Colonic mucosa (tissue), 4 donors: ENCODE results near the gene AKT1S1. TPM values are rescaled to one million over a fixed set of nuclear protein-coding genes. Genes with fewer than 3 reads are reported as not detected.
A peak's percentile ranks its signal among the peaks of the same experiment; 100 is the strongest.

ENCODE experiments used
- DNase-seq: peaks from one replicate; pipeline ENCODE4 v3.0.0-alpha.2; 2020
- H3K27ac ChIP-seq: fragments of 200-600 bp; one replicate; pipeline ENCODE4 v1.8.0; 2021
- H3K27me3 ChIP-seq: fragments of 200-600 bp; one replicate; pipeline ENCODE4 v1.8.0; 2021
- H3K36me3 ChIP-seq: fragments of 200-600 bp; one replicate; pipeline ENCODE4 v1.8.0; 2021
- H3K4me1 ChIP-seq: fragments of 200-600 bp; one replicate; pipeline ENCODE4 v1.8.0; 2021; ENCODE audit warnings: mild to moderate bottlenecking
- H3K4me3 ChIP-seq: fragments of 200-600 bp; one replicate; pipeline ENCODE4 v1.8.0; 2021
- H3K9ac ChIP-seq, 2 donors: one replicate each; pipeline ENCODE4 v1.7.0; 2013; ENCODE audit warnings: control low read depth in 2 of 2, low read depth in 2 of 2, low read length in 2 of 2
- H3K9me3 ChIP-seq: fragments of 200-600 bp; one replicate; pipeline ENCODE4 v1.8.0; 2021
- intact Hi-C: fragments of 100-400 bp; cut with DNase I; formaldehyde crosslinking; loops from one replicate; pipeline ENCODE4 v1.14.1; 2022
- total RNA-seq, 2 donors: library from RNA; stranded (reverse); fragmentation: NEBNext Ultra II Directional in 1 of 2; extraction: Animal tissue kit (Norgen Biotek cat#: 25700) in 1 of 2; gene quantifications; one replicate each; pipeline ENCODE4 v1.2.1, GENCODE V29; 2021
- TF ChIP-seq, protein P1 (sequence below): fragments of 200-600 bp; IDR thresholded peaks from one replicate; pipeline ENCODE4 v1.8.0; 2022; ENCODE audit warnings: antibody characterized with exemption, mild to moderate bottlenecking
- donor health status: healthy.
- donor health status: DM: no; HTN: no; CAD: no.
- donor health status: DM: no; HTN: no; CAD: no.

The AKT1S1 gene
- total RNA-seq, 2 donors from 2014 or later, result 32.7 to 74.9 TPM

DNA sequence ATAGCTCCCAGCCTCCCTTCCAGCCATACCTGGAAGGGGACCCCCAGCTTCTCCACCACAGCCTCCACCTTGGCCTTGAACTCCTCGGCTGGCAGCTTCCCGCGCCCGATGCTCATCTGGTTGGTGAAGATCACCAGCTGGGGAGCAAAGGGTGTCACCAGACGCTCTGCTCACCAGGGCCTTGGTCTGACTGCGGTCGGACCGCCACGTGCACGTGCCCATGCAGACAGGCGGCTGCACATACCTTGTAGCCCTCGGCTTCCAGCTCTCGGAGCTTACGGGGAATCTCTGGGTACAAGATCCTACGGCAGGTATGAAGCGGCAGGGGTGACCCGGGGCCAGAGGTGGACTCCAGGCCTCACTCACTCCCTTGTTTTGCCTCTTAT is 13.2 kb downstream of the AKT1S1 start:
- H3K9me3 ChIP-seq, result no peaks in the 10 kb centered on the region
- H3K4me1 ChIP-seq, result peaks cover 15% of the 10 kb centered on the region
- TF ChIP-seq, protein P1, sequence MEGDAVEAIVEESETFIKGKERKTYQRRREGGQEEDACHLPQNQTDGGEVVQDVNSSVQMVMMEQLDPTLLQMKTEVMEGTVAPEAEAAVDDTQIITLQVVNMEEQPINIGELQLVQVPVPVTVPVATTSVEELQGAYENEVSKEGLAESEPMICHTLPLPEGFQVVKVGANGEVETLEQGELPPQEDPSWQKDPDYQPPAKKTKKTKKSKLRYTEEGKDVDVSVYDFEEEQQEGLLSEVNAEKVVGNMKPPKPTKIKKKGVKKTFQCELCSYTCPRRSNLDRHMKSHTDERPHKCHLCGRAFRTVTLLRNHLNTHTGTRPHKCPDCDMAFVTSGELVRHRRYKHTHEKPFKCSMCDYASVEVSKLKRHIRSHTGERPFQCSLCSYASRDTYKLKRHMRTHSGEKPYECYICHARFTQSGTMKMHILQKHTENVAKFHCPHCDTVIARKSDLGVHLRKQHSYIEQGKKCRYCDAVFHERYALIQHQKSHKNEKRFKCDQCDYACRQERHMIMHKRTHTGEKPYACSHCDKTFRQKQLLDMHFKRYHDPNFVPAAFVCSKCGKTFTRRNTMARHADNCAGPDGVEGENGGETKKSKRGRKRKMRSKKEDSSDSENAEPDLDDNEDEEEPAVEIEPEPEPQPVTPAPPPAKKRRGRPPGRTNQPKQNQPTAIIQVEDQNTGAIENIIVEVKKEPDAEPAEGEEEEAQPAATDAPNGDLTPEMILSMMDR, result no peak
- H3K27ac ChIP-seq, result no peak overlapping the region
- peak; percentile 22 for DNase-seq
- H3K27me3 ChIP-seq, result no peaks in the 10 kb centered on the region
- no peaks in the 10 kb centered on the region for H3K36me3 ChIP-seq
- no peak overlapping the region for H3K9ac ChIP-seq
- intact Hi-C loops, result loop anchor here (10.0 kb wide), 1 partner anchor 49 kb away; the partner anchor contains the start of genes FUZ and MED25
- H3K4me3 ChIP-seq, result no peak overlapping the region

DNA sequence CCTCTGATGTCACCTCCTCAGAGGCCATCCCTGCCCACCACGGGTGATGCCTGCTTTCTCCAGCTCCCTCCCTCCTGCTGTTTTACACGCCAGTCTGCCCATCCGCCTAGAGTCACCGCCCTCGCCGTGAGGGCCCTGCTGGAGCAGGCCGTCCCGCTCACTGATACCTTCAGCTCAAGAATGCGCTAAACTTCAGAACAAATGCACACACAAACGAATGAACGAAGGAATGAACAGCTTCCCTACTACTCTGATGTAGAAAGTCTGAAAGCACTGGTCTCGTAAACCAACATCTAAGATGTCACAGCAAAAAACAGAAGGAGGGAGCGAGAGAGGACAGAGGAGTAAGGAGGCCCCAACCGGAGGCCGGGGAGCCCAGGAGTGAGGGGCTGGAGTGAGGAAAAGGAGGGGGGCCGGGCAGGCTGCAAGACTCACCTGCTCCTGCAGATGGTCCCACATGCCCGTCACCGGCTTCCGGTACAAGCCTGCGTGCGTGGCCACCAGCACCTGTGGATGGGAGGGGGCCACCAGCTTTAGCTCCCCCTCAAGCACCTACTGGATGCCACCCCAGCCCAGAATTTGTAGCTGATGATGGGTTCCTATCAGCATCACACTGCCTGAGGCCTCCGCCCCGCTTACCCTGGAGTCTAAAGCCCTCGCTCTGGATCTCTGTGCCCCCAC is 13.8 kb downstream of the AKT1S1 start:
- intact Hi-C loops, result loop anchor here (10.0 kb wide), 1 partner anchor 49 kb away; the partner anchor contains the start of genes FUZ and MED25
- no peak overlapping the region for H3K4me3 ChIP-seq
- TF ChIP-seq, protein P1, result no peak
- no peak overlapping the region for H3K27ac ChIP-seq
- DNase-seq, result no peak
- H3K9me3 ChIP-seq, result no peaks in the 10 kb centered on the region
- H3K9ac ChIP-seq, result no peak overlapping the region
- peaks cover 15% of the 10 kb centered on the region for H3K4me1 ChIP-seq
- no peaks in the 10 kb centered on the region for H3K36me3 ChIP-seq
- no peaks in the 10 kb centered on the region for H3K27me3 ChIP-seq

DNA sequence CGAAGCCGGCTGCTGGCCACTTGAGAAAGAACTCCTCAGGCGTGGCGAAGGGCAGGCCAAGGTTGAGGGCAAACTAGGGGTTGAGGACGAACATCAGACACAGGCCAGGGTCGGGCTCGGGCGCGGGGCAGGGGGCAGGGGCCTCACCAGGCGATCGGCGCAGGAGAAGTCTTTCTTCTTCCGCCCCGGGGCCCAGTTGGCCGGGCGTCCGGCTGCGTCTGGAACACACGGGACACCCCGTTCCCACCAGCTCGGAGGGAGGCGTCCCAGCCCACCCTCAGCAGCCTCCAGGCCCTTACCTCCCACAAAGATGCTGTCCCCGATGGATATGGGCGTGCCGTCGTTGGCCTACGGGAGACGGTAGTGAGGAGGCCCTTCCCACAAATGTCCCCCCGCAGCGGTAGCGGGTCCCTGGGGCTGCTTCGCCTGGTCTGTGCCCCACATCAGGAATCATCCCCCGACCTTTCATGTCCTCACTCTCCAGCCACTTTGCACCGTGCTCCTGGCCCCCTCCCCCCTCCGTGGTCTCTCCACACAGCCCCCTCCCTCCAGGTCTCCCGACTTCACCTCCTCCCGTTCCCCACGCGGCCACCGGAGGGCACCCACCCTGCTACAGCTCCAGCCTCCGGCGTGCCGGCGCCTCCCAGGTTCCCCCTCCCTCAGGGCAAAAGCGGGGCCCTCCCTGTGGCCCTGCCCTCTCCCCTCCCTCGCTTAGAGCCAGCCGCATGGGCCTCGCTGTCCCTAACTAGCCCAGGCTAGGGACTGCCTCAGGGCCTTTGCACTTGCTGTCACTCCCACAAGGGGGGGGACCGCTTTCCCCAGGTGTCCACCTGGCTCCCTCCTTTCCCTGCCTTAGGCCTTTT is 14.5 kb downstream of the AKT1S1 start:
- TF ChIP-seq, protein P1, result no peak
- Histone ChIP-seq H3K4me3 (no peak overlapping the region), H3K9me3 (no peaks in the 10 kb centered on the region), H3K27me3 (no peaks in the 10 kb centered on the region), H3K27ac (no peak overlapping the region), H3K4me1 (peaks cover 15% of the 10 kb centered on the region), H3K9ac (no peak overlapping the region), H3K36me3 (no peaks in the 10 kb centered on the region)
- intact Hi-C loops, result loop anchor here (10.0 kb wide), 1 partner anchor 48 kb away; the partner anchor contains the start of genes FUZ and MED25
- peak; percentile 26 for DNase-seq

DNA sequence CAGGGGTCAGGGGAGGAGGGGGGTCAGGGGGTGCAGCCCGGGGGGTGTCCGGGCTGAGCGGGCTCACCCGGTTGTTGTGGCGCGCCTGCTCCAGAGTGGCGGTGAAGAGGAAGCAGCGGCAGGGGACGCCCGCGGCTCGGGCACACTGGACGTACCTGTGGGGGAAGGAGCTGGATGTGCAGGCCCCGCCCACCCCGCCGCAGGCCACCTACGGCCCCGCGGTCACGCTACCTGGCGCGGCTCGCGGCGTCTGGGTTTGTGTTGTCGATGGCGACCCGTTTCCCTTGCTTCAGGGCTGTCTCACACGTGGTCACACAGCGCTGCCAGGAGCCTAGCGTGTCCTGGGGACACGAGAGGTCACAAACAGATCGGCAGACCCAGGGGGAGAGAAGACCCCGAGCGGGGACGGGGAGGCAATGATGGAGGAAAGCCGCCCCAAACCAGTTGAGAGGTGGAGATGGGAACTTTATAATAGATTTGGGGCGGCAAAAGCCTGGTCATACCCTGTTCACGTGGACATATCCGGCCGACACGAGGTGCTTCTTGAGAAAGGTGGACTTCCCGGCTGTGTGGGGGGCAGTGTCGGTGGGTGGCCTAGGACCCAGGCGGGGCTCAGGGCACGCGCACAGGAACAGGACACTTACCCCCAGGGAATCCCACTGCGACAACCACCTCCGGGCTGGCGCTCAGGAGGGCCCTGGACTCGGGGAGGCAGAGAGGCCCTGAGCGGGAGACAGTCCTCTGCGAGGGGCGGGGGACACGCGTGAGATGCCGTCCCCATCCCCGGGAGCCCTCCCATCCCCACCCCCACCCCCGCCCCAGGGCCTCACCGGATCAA is 15.4 kb downstream of the AKT1S1 start:
- Histone ChIP-seq H3K4me1 (peaks cover 15% of the 10 kb centered on the region), H3K4me3 (no peak overlapping the region), H3K36me3 (peaks cover 7% of the 10 kb centered on the region), H3K9me3 (no peaks in the 10 kb centered on the region), H3K9ac (no peak overlapping the region), H3K27me3 (no peaks in the 10 kb centered on the region), H3K27ac (no peak overlapping the region)
- DNase-seq, result no peak
- TF ChIP-seq, protein P1, result no peak
- intact Hi-C loops, result loop anchor here (10.0 kb wide), 1 partner anchor 47 kb away; the partner anchor contains the start of genes FUZ and MED25

DNA sequence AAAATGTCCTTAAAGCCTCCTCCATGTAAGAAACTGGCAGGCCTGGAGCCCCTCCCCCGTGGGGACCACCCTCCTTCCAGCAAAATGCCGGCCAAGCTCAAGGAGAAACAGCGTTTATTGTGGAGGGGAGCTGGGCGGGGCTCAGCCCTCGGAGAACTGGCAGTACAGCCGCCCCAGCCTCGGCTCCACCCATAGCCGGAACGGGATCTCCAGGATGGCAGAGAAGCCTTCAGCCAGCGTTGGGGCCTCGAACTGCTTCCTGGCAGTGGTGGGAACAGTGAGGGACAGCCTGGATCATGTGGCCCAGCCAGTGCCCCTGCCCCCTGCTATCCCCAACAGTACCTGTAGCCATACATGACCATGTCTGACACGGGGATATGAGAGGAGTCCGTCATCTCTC is 16.0 kb downstream of the AKT1S1 start:
- H3K4me3 ChIP-seq, result no peak overlapping the region
- no peaks in the 10 kb centered on the region for H3K27me3 ChIP-seq
- H3K9me3 ChIP-seq, result no peaks in the 10 kb centered on the region
- intact Hi-C loops, result loop anchor here (10.0 kb wide), 1 partner anchor 46 kb away; the partner anchor contains the start of genes FUZ and MED25
- peaks cover 11% of the 10 kb centered on the region for H3K4me1 ChIP-seq
- H3K27ac ChIP-seq, result no peak overlapping the region
- TF ChIP-seq, protein P1, result no peak
- H3K9ac ChIP-seq, result no peak overlapping the region
- DNase-seq, result no peak
- peaks cover 11% of the 10 kb centered on the region for H3K36me3 ChIP-seq
